ENCODE measurements around the gene OTOGL. TPM values are rescaled to one million over a fixed set of nuclear protein-coding genes. Genes with fewer than 3 reads are reported as not detected.

The OTOGL gene
- total and polyA plus RNA-seq, 9 donors, result 0.05 to 0.26 (median 0.12) TPM; not detected in 2

GRCh38 chr12:80156306-80156705, 57.0 kb downstream of the OTOGL start:
- 86 to 93% (median 91%) methylated on average over 5 of the region's 5 CpGs for WGBS, 3 donors
- no peaks in the 10 kb centered on the region for H3K9me3 ChIP-seq
- H3K27ac ChIP-seq, result no peak overlapping the region
- intact Hi-C loops (cut with DNase I), result no loop called here
- H3K4me1 ChIP-seq (ENCODE audit: insufficient read depth), result no peaks in the 10 kb centered on the region
- H3K4me3 ChIP-seq, result no peak overlapping the region
- DNase-seq, result no peak
- no peaks in the 10 kb centered on the region for H3K27me3 ChIP-seq
- TF ChIP-seq, protein P1, sequence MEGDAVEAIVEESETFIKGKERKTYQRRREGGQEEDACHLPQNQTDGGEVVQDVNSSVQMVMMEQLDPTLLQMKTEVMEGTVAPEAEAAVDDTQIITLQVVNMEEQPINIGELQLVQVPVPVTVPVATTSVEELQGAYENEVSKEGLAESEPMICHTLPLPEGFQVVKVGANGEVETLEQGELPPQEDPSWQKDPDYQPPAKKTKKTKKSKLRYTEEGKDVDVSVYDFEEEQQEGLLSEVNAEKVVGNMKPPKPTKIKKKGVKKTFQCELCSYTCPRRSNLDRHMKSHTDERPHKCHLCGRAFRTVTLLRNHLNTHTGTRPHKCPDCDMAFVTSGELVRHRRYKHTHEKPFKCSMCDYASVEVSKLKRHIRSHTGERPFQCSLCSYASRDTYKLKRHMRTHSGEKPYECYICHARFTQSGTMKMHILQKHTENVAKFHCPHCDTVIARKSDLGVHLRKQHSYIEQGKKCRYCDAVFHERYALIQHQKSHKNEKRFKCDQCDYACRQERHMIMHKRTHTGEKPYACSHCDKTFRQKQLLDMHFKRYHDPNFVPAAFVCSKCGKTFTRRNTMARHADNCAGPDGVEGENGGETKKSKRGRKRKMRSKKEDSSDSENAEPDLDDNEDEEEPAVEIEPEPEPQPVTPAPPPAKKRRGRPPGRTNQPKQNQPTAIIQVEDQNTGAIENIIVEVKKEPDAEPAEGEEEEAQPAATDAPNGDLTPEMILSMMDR (IDR thresholded peaks at IDR 0.05), result no peak
- TF ChIP-seq POLR2A (IDR thresholded peaks at IDR 0.05) (no peak), EP300 (IDR thresholded peaks at IDR 0.05) (no peak)
- no peaks in the 10 kb centered on the region for H3K36me3 ChIP-seq

GRCh38 chr12:80157645-80158044, 58.3 kb downstream of the OTOGL start:
- no peaks in the 10 kb centered on the region for H3K27me3 ChIP-seq
- no peak overlapping the region for H3K4me3 ChIP-seq
- no peak for TF ChIP-seq POLR2A (IDR thresholded peaks at IDR 0.05)
- TF ChIP-seq, protein P1 (IDR thresholded peaks at IDR 0.05), result no peak
- no peak for TF ChIP-seq EP300 (IDR thresholded peaks at IDR 0.05)
- H3K27ac ChIP-seq, result no peak overlapping the region
- no peaks in the 10 kb centered on the region for H3K4me1 ChIP-seq (ENCODE audit: insufficient read depth)
- intact Hi-C loops (cut with DNase I), result no loop called here
- no peaks in the 10 kb centered on the region for H3K9me3 ChIP-seq
- WGBS, 3 donors, result 50 to 59% (median 59%) methylated on average over 2 of the region's 2 CpGs
- no peaks in the 10 kb centered on the region for H3K36me3 ChIP-seq
- no peak for DNase-seq

- no peak for DNase-seq
- TF ChIP-seq, protein P1 (IDR thresholded peaks at IDR 0.05), result no peak
- TF ChIP-seq POLR2A (IDR thresholded peaks at IDR 0.05), result no peak
- TF ChIP-seq EP300 (IDR thresholded peaks at IDR 0.05), result no peak
- 7 to 19% (median 10%) methylated on average over 4 of the region's 4 CpGs for WGBS, 3 donors
- intact Hi-C loops (cut with DNase I), result no loop called here
- H3K27ac ChIP-seq, result no peak overlapping the region
- H3K4me1 ChIP-seq (ENCODE audit: insufficient read depth), result no peaks in the 10 kb centered on the region
- no peak overlapping the region for H3K4me3 ChIP-seq
- H3K27me3 ChIP-seq, result no peaks in the 10 kb centered on the region
- H3K9me3 ChIP-seq, result no peaks in the 10 kb centered on the region
- H3K36me3 ChIP-seq, result no peaks in the 10 kb centered on the region
These were observed 62.3 kb downstream of the OTOGL start for GRCh38 chr12:80161612-80162011.

GRCh38 chr12:80162177-80162576, 62.8 kb downstream of the OTOGL start:
- WGBS, 3 donors, result 62 to 77% (median 67%) methylated on average over 2 of the region's 2 CpGs
- H3K4me1 ChIP-seq (ENCODE audit: insufficient read depth), result no peaks in the 10 kb centered on the region
- no peaks in the 10 kb centered on the region for H3K36me3 ChIP-seq
- H3K27me3 ChIP-seq, result no peaks in the 10 kb centered on the region
- no peaks in the 10 kb centered on the region for H3K9me3 ChIP-seq
- H3K4me3 ChIP-seq, result no peak overlapping the region
- no peak overlapping the region for H3K27ac ChIP-seq
- intact Hi-C loops (cut with DNase I), result no loop called here
- DNase-seq, result no peak
- TF ChIP-seq, protein P1 (IDR thresholded peaks at IDR 0.05), result no peak
- TF ChIP-seq POLR2A (IDR thresholded peaks at IDR 0.05), result no peak
- TF ChIP-seq EP300 (IDR thresholded peaks at IDR 0.05), result no peak

GRCh38 chr12:80165746-80166145, 66.4 kb downstream of the OTOGL start:
- H3K4me3 ChIP-seq, result no peak overlapping the region
- no peak overlapping the region for H3K27ac ChIP-seq
- H3K9me3 ChIP-seq, result no peaks in the 10 kb centered on the region
- no peaks in the 10 kb centered on the region for H3K27me3 ChIP-seq
- no peak for DNase-seq
- no peaks in the 10 kb centered on the region for H3K36me3 ChIP-seq
- H3K4me1 ChIP-seq (ENCODE audit: insufficient read depth), result no peaks in the 10 kb centered on the region
- intact Hi-C loops (cut with DNase I), result no loop called here
- TF ChIP-seq EP300 (IDR thresholded peaks at IDR 0.05), result no peak
- TF ChIP-seq, protein P1 (IDR thresholded peaks at IDR 0.05), result no peak
- TF ChIP-seq POLR2A (IDR thresholded peaks at IDR 0.05), result no peak

Data from ovary (tissue), 9 donors.